ENCODE data around the gene ANKRD55. TPM values are rescaled to one million over a fixed set of nuclear protein-coding genes. Genes with fewer than 3 reads are reported as not detected.
A peak's percentile ranks its signal among the peaks of the same experiment; 100 is the strongest.

Gene ANKRD55
- total and polyA plus RNA-seq, 2 donors (not counting 3 experiments of a cell fraction or from before 2014, with no cell fraction given), result 1.4 to 2.1 TPM

GRCh38 chr5:56281489-56282165, 48.5 kb upstream of the ANKRD55 start:
- no peaks in the 10 kb centered on the region for H3K9me3 ChIP-seq (replicated peaks; ENCODE audit: control insufficient read depth, insufficient read depth, low read length)
- no peak overlapping the region for H3K9ac ChIP-seq (replicated peaks; ENCODE audit: extremely low read depth, insufficient read depth, low read length)
- dilution Hi-C loops (cut with MboI; ENCODE audit: extremely low pct_ligation_motif_present, low sequenced_read_pairs), result no loop called here
- peaks cover 45% of the 10 kb centered on the region for H3K4me1 ChIP-seq (ENCODE audit: control insufficient read depth, extremely low read depth, insufficient read depth, low read length)
- no peak for TF ChIP-seq POLR2AphosphoS5 (IDR thresholded peaks at IDR 0.05; ENCODE audit: insufficient read depth, low read depth, low read length)
- no peak for TF ChIP-seq EZH2 (IDR thresholded peaks at IDR 0.05; ENCODE audit: borderline replicate concordance, low read depth, low read length, severe bottlenecking)
- TF ChIP-seq CTCF (IDR thresholded peaks at IDR 0.05; ENCODE audit: extremely low read depth in 1 of 2, insufficient read depth in 1 of 2, low read depth in 1 of 2, low read length in 2 of 2), result no peak
- no peak for TF ChIP-seq GATA2 (IDR thresholded peaks at IDR 0.05; ENCODE audit: insufficient read depth, insufficient read length, low read depth, low read length)
- no peak for TF ChIP-seq POLR2A (IDR thresholded peaks at IDR 0.05; ENCODE audit: low read depth, low read length)
- no peak for TF ChIP-seq MAX (IDR thresholded peaks at IDR 0.05; ENCODE audit: insufficient read depth, insufficient read length)
- no peak for TF ChIP-seq MYC (IDR thresholded peaks at IDR 0.05; ENCODE audit: low read depth, low read length)
- no peak for TF ChIP-seq JUN (IDR thresholded peaks at IDR 0.05; ENCODE audit: borderline replicate concordance, insufficient read depth, insufficient read length, low read depth)
- TF ChIP-seq FOS (IDR thresholded peaks at IDR 0.05; ENCODE audit: borderline replicate concordance, insufficient read depth, low read length), result no peak
- H2AFZ ChIP-seq (ENCODE audit: low read depth, low read length), result no peak overlapping the region
- POLR2A ChIA-PET, result no interaction called here
- H3K79me2 ChIP-seq (ENCODE audit: control insufficient read depth, insufficient read depth, low read length), result no peaks in the 10 kb centered on the region
- peak overlapping the region; percentile 8 for H3K4me2 ChIP-seq (ENCODE audit: insufficient read depth, low read length)
- no peaks in the 10 kb centered on the region for H4K20me1 ChIP-seq (replicated peaks; ENCODE audit: control insufficient read depth, extremely low read depth, insufficient read depth, low read length)
- CTCF ChIA-PET, result interaction anchor here (1.0 kb wide), 1 partner anchor 557 kb away, joined by 3 read pairs; no protein-coding TSS in a partner anchor
- intact Hi-C loops (cut with micrococcal nuclease), result no loop called here
- FAIRE-seq (peak; percentile 40), DNase-seq (ENCODE audit: low read depth, low spot score) (no peak)
- H3K27ac ChIP-seq (ENCODE audit: insufficient read depth, low read depth, low read length), result no peak overlapping the region
- no peaks in the 10 kb centered on the region for H3K9me1 ChIP-seq (replicated peaks; ENCODE audit: control insufficient read depth, extremely low read depth, insufficient read depth, low read length)
- no TSS peak for BruUV-seq (replicated peaks)
- no peak overlapping the region for H3K4me3 ChIP-seq (replicated peaks in 1 of 3; ENCODE audit: insufficient read depth in 1 of 3, low read depth in 1 of 3, low read length in 3 of 3)
- no peaks in the 10 kb centered on the region for H3K36me3 ChIP-seq (ENCODE audit: control insufficient read depth in 2 of 2, extremely low read depth in 1 of 2, insufficient read depth in 2 of 2, low read length in 2 of 2)
- H3K27me3 ChIP-seq (ENCODE audit: control insufficient read depth in 2 of 2, insufficient read depth in 2 of 2, low read length in 2 of 2), result no peaks in the 10 kb centered on the region

All from endothelial cell of umbilical vein (primary cell).